Measurements from ENCODE around the gene MGAT3.

DNA sequence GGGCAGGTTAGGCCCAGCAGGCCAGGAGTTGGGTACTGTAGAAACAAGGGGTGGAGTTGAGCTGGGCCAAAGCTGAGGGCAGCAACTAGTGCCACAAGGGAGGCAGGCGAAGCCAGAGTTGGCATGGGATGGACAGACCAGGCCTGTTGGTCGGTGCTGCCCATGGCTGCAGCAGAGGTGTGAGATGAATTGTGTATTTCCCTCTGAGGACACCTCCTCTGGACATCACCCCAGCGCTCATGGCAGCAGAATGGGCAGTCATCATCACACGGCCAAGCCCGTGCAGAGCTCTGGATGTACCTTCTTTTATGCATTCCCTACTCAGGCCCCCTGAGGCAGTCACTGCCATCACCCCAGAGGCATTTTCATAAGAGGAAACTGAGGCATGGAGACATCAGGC, 36.9 kb upstream of the MGAT3 start:
- TF ChIP-seq, protein P1, sequence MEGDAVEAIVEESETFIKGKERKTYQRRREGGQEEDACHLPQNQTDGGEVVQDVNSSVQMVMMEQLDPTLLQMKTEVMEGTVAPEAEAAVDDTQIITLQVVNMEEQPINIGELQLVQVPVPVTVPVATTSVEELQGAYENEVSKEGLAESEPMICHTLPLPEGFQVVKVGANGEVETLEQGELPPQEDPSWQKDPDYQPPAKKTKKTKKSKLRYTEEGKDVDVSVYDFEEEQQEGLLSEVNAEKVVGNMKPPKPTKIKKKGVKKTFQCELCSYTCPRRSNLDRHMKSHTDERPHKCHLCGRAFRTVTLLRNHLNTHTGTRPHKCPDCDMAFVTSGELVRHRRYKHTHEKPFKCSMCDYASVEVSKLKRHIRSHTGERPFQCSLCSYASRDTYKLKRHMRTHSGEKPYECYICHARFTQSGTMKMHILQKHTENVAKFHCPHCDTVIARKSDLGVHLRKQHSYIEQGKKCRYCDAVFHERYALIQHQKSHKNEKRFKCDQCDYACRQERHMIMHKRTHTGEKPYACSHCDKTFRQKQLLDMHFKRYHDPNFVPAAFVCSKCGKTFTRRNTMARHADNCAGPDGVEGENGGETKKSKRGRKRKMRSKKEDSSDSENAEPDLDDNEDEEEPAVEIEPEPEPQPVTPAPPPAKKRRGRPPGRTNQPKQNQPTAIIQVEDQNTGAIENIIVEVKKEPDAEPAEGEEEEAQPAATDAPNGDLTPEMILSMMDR (IDR thresholded peaks at IDR 0.05): no peak
- TF ChIP-seq EP300 (IDR thresholded peaks at IDR 0.05): no peak
